Upper lobe of left lung (tissue), 6 donors: ENCODE measurements around the gene MORF4L1. TPM values are rescaled to one million over a fixed set of nuclear protein-coding genes. Genes with fewer than 3 reads are reported as not detected.

ENCODE experiments used
- ATAC-seq, 2 donors: fragments of 200-7000 bp; cut with Tn5 transposase; one replicate each; pipeline ENCODE4 v1.9.1; 2022; ENCODE audit warnings: mild to moderate bottlenecking in 2 of 2, moderate library complexity in 2 of 2; ENCODE audit not compliant: low FRiP score in 2 of 2
- DNase-seq, 2 donors: peaks; one replicate each; pipeline ENCODE4 v3.0.0-alpha.2; 2019 to 2020
- H3K27ac ChIP-seq, 4 donors: fragments of 200-600 bp; sonication (generic); one replicate each; pipeline ENCODE4 v1.5.1; 2016 to 2019
- H3K27me3 ChIP-seq, 4 donors: fragments of 200-600 bp; sonication (generic); one replicate each; pipeline ENCODE4 v1.5.1; 2017 to 2019
- H3K36me3 ChIP-seq, 4 donors: fragments of 200-600 bp; sonication (generic); one replicate each; pipeline ENCODE4 v1.5.1; 2016 to 2019
- H3K4me1 ChIP-seq, 4 donors: fragments of 200-600 bp; sonication (generic); one replicate each; pipeline ENCODE4 v1.5.1; 2018 to 2019
- H3K4me3 ChIP-seq, 4 donors: fragments of 200-600 bp; sonication (generic); one replicate each; pipeline ENCODE4 v1.5.1; 2017 to 2019; ENCODE audit warnings: mild to moderate bottlenecking in 2 of 4, moderate library complexity in 1 of 4
- H3K9me3 ChIP-seq, 4 donors: fragments of 200-600 bp; sonication (generic); one replicate each; pipeline ENCODE4 v1.5.1; 2018 to 2019
- EP300 ChIP-seq, 4 donors: sonication (generic); formaldehyde crosslinking; IDR thresholded peaks; one replicate each; pipeline ENCODE4 v1.5.1; 2017; ENCODE audit warnings: antibody characterized with exemption in 4 of 4, control low read depth in 2 of 4
- POLR2A ChIP-seq, 4 donors: fragments of 450-650 bp; IDR thresholded peaks; one replicate each; pipeline ENCODE4 v1.5.1; 2016 to 2017; ENCODE audit warnings: antibody characterized with exemption in 4 of 4, mild to moderate bottlenecking in 2 of 4
- POLR2AphosphoS5 ChIP-seq, 2 donors: sonication (generic); formaldehyde crosslinking; IDR thresholded peaks; one replicate each; pipeline ENCODE4 v1.5.1; 2017; ENCODE audit warnings: antibody characterized with exemption in 2 of 2
- WGBS, 2 donors: methylation state at CpG; one replicate each; pipeline ENCODE4 v1.1.5; 2017 to 2018; 5-methylcytosine and 5-hydroxymethylcytosine counted together
- total RNA-seq, 6 donors: library from RNA; depleted of rRNA in 4 of 6; stranded (reverse); fragments of >200 nt in 4 of 6; gene quantifications; one replicate each; pipeline versions ENCODE4 v1.1.0 to v1.2.1, GENCODE V29; 2016 to 2021
- TF ChIP-seq, protein P1 (sequence below), 6 experiments: fragments of 450-650 bp in 4 of 6; fragments of 200-600 bp in 2 of 6; sonication (generic) in 2 of 6; IDR thresholded peaks; one replicate each; pipeline ENCODE4 v1.5.1; 2016 to 2019; ENCODE audit warnings: antibody characterized with exemption in 6 of 6
- donor health status: DM: no; HTN: no; CAD: no; lungs with moderate emphysema.
- donor health status: DM: no; HTN: yes; CAD: no; lungs with severe emphysema.

The MORF4L1 gene
- total RNA-seq, 6 donors from 2014 or later, result 202 to 462 (median 292) TPM

- H3K4me1 ChIP-seq, result no peaks in the 10 kb centered on the region
- H3K27ac ChIP-seq, result no peak overlapping the region
- DNase-seq, result no peak
- H3K9me3 ChIP-seq, result no peaks in the 10 kb centered on the region
- no peaks in the 10 kb centered on the region for H3K36me3 ChIP-seq
- 63 to 88% methylated on average over 6 of the region's 6 CpGs for WGBS, 2 donors
- no peak for ATAC-seq
- H3K4me3 ChIP-seq, result no peak overlapping the region
- H3K27me3 ChIP-seq, result no peaks in the 10 kb centered on the region
- TF ChIP-seq, protein P1, sequence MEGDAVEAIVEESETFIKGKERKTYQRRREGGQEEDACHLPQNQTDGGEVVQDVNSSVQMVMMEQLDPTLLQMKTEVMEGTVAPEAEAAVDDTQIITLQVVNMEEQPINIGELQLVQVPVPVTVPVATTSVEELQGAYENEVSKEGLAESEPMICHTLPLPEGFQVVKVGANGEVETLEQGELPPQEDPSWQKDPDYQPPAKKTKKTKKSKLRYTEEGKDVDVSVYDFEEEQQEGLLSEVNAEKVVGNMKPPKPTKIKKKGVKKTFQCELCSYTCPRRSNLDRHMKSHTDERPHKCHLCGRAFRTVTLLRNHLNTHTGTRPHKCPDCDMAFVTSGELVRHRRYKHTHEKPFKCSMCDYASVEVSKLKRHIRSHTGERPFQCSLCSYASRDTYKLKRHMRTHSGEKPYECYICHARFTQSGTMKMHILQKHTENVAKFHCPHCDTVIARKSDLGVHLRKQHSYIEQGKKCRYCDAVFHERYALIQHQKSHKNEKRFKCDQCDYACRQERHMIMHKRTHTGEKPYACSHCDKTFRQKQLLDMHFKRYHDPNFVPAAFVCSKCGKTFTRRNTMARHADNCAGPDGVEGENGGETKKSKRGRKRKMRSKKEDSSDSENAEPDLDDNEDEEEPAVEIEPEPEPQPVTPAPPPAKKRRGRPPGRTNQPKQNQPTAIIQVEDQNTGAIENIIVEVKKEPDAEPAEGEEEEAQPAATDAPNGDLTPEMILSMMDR (IDR thresholded peaks at IDR 0.05), result no peak
- TF ChIP-seq POLR2AphosphoS5 (IDR thresholded peaks at IDR 0.05) (no peak), EP300 (IDR thresholded peaks at IDR 0.05) (no peak), POLR2A (IDR thresholded peaks at IDR 0.05) (no peak)
These were observed 21.5 kb upstream of the MORF4L1 start for GRCh38 chr15:78850941-78851755.

DNA sequence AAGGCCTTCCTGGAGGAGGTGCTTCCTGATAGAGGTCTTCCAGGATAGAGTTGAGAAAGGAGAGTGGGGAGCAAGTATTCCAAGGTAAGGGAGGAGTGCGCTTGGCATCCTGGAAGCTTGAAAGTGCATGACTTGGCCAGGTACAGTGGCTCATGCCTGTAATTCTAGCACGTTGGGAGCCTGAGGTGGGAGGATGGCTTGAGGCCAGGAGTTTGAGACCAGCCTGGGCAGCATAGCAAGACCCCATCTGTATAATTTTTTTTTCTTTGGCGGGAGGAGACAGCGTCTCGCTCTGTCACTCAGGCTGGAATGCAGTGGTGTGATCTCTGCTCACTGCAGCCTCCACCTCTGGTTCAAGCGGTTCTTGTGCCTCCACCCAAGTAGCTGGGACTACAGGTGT, 19.2 kb upstream of the MORF4L1 start:
- Histone ChIP-seq H3K27ac (no peak overlapping the region), H3K4me1 (no peaks in the 10 kb centered on the region), H3K36me3 (no peaks in the 10 kb centered on the region), H3K27me3 (no peaks in the 10 kb centered on the region), H3K4me3 (no peak overlapping the region), H3K9me3 (no peaks in the 10 kb centered on the region)
- TF ChIP-seq POLR2A (IDR thresholded peaks at IDR 0.05) (no peak), POLR2AphosphoS5 (IDR thresholded peaks at IDR 0.05) (no peak), EP300 (IDR thresholded peaks at IDR 0.05) (no peak)
- TF ChIP-seq, protein P1 (IDR thresholded peaks at IDR 0.05), result no peak
- WGBS, 2 donors, result 92 to 94% methylated on average over 4 to 6 of the region's 6 CpGs
- ATAC-seq, result no peak
- DNase-seq, result no peak

GRCh38 chr15:78854833-78855372, 17.8 kb upstream of the MORF4L1 start:
- ATAC-seq, result no peak
- no peaks in the 10 kb centered on the region for H3K4me1 ChIP-seq
- H3K27me3 ChIP-seq, result no peaks in the 10 kb centered on the region
- TF ChIP-seq, protein P1 (IDR thresholded peaks at IDR 0.05), result no peak
- TF ChIP-seq POLR2A (IDR thresholded peaks at IDR 0.05), result no peak
- no peak for TF ChIP-seq EP300 (IDR thresholded peaks at IDR 0.05)
- no peak for TF ChIP-seq POLR2AphosphoS5 (IDR thresholded peaks at IDR 0.05)
- no peak for DNase-seq
- WGBS, 2 donors, result 82 to 96% methylated on average over 2 of the region's 2 CpGs
- no peak overlapping the region for H3K27ac ChIP-seq
- no peak overlapping the region for H3K4me3 ChIP-seq
- no peaks in the 10 kb centered on the region for H3K36me3 ChIP-seq
- no peaks in the 10 kb centered on the region for H3K9me3 ChIP-seq

DNA sequence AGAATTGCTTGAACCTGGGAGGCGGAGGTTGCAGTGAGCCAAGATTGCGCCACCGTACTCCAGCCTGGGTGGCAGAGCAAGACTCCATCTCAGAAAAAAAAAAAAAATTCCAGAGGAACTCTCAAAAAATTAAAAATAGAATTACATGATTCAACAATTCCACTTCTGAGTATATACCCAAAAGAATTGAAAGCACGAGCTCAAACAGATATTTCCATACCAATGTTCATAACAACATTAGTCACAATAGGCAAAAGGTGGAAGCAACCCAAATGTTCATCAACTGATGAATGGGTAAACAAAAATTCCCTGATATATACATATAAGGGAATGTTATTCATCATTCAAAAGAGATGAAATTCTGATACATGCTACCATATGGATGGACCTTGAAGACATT, 16.9 kb upstream of the MORF4L1 start:
- 57 to 60% methylated on average over 4 of the region's 4 CpGs for WGBS, 2 donors
- peaks cover 0 to 3% (median 0%) of the 10 kb centered on the region in 4 donors for H3K4me1 ChIP-seq
- TF ChIP-seq, protein P1 (IDR thresholded peaks at IDR 0.05), result no peak
- no peak for TF ChIP-seq EP300 (IDR thresholded peaks at IDR 0.05)
- no peak for TF ChIP-seq POLR2A (IDR thresholded peaks at IDR 0.05)
- TF ChIP-seq POLR2AphosphoS5 (IDR thresholded peaks at IDR 0.05), result no peak
- H3K27ac ChIP-seq, result no peak overlapping the region
- DNase-seq, result no peak
- H3K27me3 ChIP-seq, result no peaks in the 10 kb centered on the region
- no peak overlapping the region for H3K4me3 ChIP-seq
- no peak for ATAC-seq
- no peaks in the 10 kb centered on the region for H3K9me3 ChIP-seq
- no peaks in the 10 kb centered on the region for H3K36me3 ChIP-seq
